VCaP (cell line): Measurements from ENCODE around the gene SLC41A2.

Source experiments
- H3K27ac ChIP-seq: fragments of 450-650 bp; 2 replicates; pipeline ENCODE4 v1.5.1; 2017
- CTCF ChIP-seq: fragments of 450-650 bp; conservative IDR thresholded peaks from 2 replicates; pipeline ENCODE4 v1.5.1; 2017; ENCODE audit warnings: mild to moderate bottlenecking, moderate library complexity

Gene SLC41A2

GRCh38 chr12:104928036-104928745, 29.9 kb downstream of the SLC41A2 start:
- no peak for TF ChIP-seq CTCF
- no peak overlapping the region for H3K27ac ChIP-seq

GRCh38 chr12:104925501-104925900, 32.6 kb downstream of the SLC41A2 start:
- H3K27ac ChIP-seq: no peak overlapping the region
- TF ChIP-seq CTCF: no peak

- TF ChIP-seq CTCF: no peak
- no peak overlapping the region for H3K27ac ChIP-seq
Observed at GRCh38 chr12:104921340-104921739, 36.8 kb downstream of the SLC41A2 start.

GRCh38 chr12:104911942-104912341, 46.1 kb downstream of the SLC41A2 start:
- no peak overlapping the region for H3K27ac ChIP-seq
- TF ChIP-seq CTCF: no peak

GRCh38 chr12:104910196-104910840, 47.8 kb downstream of the SLC41A2 start:
- no peak for TF ChIP-seq CTCF
- no peak overlapping the region for H3K27ac ChIP-seq

GRCh38 chr12:104909761-104910160, 48.3 kb downstream of the SLC41A2 start:
- no peak for TF ChIP-seq CTCF
- no peak overlapping the region for H3K27ac ChIP-seq
